Colonic mucosa (tissue), 4 donors: ENCODE results near the gene ALG9. TPM values are rescaled to one million over a fixed set of nuclear protein-coding genes. Genes with fewer than 3 reads are reported as not detected.
"Not testable (repeated sequence)": the region's sequence is repeated elsewhere in the genome, so short reads cannot be mapped to it uniquely, and the experiment has no call there.

Experiments used
- DNase-seq: peaks from one replicate; pipeline ENCODE4 v3.0.0-alpha.2; 2020
- H3K27ac ChIP-seq: fragments of 200-600 bp; one replicate; pipeline ENCODE4 v1.8.0; 2021
- H3K27me3 ChIP-seq: fragments of 200-600 bp; one replicate; pipeline ENCODE4 v1.8.0; 2021
- H3K36me3 ChIP-seq: fragments of 200-600 bp; one replicate; pipeline ENCODE4 v1.8.0; 2021
- H3K4me1 ChIP-seq: fragments of 200-600 bp; one replicate; pipeline ENCODE4 v1.8.0; 2021; ENCODE audit warnings: mild to moderate bottlenecking
- H3K4me3 ChIP-seq: fragments of 200-600 bp; one replicate; pipeline ENCODE4 v1.8.0; 2021
- H3K9ac ChIP-seq, 2 donors: one replicate each; pipeline ENCODE4 v1.7.0; 2013; ENCODE audit warnings: control low read depth in 2 of 2, low read depth in 2 of 2, low read length in 2 of 2
- H3K9me3 ChIP-seq: fragments of 200-600 bp; one replicate; pipeline ENCODE4 v1.8.0; 2021
- intact Hi-C: fragments of 100-400 bp; cut with DNase I; formaldehyde crosslinking; loops from one replicate; pipeline ENCODE4 v1.14.1; 2022
- total RNA-seq, 2 donors: library from RNA; stranded (reverse); fragmentation: NEBNext Ultra II Directional in 1 of 2; extraction: Animal tissue kit (Norgen Biotek cat#: 25700) in 1 of 2; gene quantifications; one replicate each; pipeline ENCODE4 v1.2.1, GENCODE V29; 2021
- TF ChIP-seq, protein P1 (sequence below): fragments of 200-600 bp; IDR thresholded peaks from one replicate; pipeline ENCODE4 v1.8.0; 2022; ENCODE audit warnings: antibody characterized with exemption, mild to moderate bottlenecking
- donor health status: healthy.
- donor health status: DM: no; HTN: no; CAD: no.
- donor health status: DM: no; HTN: no; CAD: no.

The ALG9 gene
- total RNA-seq, 2 donors from 2014 or later = 23.2 to 25.2 TPM

DNA sequence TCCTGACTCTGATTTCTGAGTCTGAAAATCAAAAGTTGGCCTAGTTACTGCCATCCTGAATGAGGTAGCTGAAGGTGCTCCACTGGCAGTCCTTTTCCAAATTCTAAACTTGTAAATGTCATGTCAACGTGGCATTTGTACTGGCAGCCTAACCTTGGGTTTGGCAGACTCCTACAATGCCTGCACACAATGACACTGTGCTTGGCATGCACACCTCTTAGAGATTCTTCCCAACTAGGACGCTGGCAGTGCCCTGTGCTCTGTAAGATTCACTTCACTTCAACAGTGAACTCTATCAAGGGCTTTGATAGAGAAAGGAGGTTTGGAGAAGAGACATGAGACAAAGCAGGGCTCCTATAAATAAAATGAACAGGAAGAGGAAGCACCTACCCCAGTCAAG is 83.3 kb downstream of the ALG9 start:
- H3K27ac ChIP-seq = no peak overlapping the region
- TF ChIP-seq, protein P1, sequence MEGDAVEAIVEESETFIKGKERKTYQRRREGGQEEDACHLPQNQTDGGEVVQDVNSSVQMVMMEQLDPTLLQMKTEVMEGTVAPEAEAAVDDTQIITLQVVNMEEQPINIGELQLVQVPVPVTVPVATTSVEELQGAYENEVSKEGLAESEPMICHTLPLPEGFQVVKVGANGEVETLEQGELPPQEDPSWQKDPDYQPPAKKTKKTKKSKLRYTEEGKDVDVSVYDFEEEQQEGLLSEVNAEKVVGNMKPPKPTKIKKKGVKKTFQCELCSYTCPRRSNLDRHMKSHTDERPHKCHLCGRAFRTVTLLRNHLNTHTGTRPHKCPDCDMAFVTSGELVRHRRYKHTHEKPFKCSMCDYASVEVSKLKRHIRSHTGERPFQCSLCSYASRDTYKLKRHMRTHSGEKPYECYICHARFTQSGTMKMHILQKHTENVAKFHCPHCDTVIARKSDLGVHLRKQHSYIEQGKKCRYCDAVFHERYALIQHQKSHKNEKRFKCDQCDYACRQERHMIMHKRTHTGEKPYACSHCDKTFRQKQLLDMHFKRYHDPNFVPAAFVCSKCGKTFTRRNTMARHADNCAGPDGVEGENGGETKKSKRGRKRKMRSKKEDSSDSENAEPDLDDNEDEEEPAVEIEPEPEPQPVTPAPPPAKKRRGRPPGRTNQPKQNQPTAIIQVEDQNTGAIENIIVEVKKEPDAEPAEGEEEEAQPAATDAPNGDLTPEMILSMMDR = no peak

GRCh38 chr11:111785886-111786412 is 85.4 kb downstream of the ALG9 start:
- intact Hi-C loops = no loop called here
- DNase-seq = no peak
- TF ChIP-seq, protein P1 = no peak

More for the DNA sequence above, 83.3 kb downstream of the ALG9 start:
- Histone ChIP-seq H3K36me3 (peaks cover 8% of the 10 kb centered on the region), H3K27me3 (no peaks in the 10 kb centered on the region), H3K4me3 (no peak overlapping the region), H3K4me1 (no peaks in the 10 kb centered on the region), H3K9me3 (no peaks in the 10 kb centered on the region), H3K9ac (no peak overlapping the region)
- DNase-seq = no peak
- intact Hi-C loops = no loop called here

DNA sequence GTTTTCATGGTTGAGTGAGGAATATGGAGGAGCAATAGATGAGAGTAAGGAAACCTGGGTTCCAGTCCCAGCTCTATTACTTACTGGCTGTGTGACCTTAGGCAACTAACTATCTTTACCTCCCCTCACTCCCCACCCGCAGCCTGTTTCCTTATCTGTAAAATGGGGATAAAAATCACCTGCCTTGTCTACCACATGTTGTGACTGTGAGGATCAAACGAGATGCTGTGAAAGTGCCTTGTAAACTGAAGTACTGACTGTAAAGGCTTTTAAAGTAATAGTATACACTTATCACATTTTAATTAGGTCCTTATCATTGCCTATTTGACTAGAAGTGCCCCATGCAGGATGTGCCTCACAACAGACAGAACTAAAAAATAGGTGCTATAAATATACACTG is 86.3 kb downstream of the ALG9 start:
- intact Hi-C loops = no loop called here
- Histone ChIP-seq H3K9me3 (no peaks in the 10 kb centered on the region), H3K36me3 (peaks cover 8% of the 10 kb centered on the region), H3K4me1 (no peaks in the 10 kb centered on the region), H3K9ac (no peak overlapping the region), H3K4me3 (no peak overlapping the region), H3K27ac (no peak overlapping the region), H3K27me3 (no peaks in the 10 kb centered on the region)
- TF ChIP-seq, protein P1 = no peak
- no peak for DNase-seq

More at GRCh38 chr11:111785886-111786412, 85.4 kb downstream of the ALG9 start:
- no peaks in the 10 kb centered on the region for H3K4me1 ChIP-seq
- no peak overlapping the region for H3K4me3 ChIP-seq
- H3K36me3 ChIP-seq = peaks cover 8% of the 10 kb centered on the region
- H3K27me3 ChIP-seq = no peaks in the 10 kb centered on the region
- no peak overlapping the region for H3K9ac ChIP-seq
- H3K27ac ChIP-seq = no peak overlapping the region
- no peaks in the 10 kb centered on the region for H3K9me3 ChIP-seq

- H3K4me1 ChIP-seq, H3K36me3 ChIP-seq, H3K27ac ChIP-seq, H3K9ac ChIP-seq, H3K4me3 ChIP-seq, H3K27me3 ChIP-seq, intact Hi-C loops, H3K9me3 ChIP-seq, DNase-seq: not testable (repeated sequence)
These were observed 87.1 kb downstream of the ALG9 start for GRCh38 chr11:111784311-111784710.

- Histone ChIP-seq H3K4me3 (no peak overlapping the region), H3K36me3 (peaks cover 8% of the 10 kb centered on the region), H3K4me1 (no peaks in the 10 kb centered on the region), H3K27me3 (no peaks in the 10 kb centered on the region), H3K9me3 (no peaks in the 10 kb centered on the region), H3K27ac (no peak overlapping the region), H3K9ac (no peak overlapping the region)
- intact Hi-C loops = no loop called here
- no peak for DNase-seq
- TF ChIP-seq, protein P1 = no peak
These were observed 89.2 kb downstream of the ALG9 start for GRCh38 chr11:111782109-111782741.

DNA sequence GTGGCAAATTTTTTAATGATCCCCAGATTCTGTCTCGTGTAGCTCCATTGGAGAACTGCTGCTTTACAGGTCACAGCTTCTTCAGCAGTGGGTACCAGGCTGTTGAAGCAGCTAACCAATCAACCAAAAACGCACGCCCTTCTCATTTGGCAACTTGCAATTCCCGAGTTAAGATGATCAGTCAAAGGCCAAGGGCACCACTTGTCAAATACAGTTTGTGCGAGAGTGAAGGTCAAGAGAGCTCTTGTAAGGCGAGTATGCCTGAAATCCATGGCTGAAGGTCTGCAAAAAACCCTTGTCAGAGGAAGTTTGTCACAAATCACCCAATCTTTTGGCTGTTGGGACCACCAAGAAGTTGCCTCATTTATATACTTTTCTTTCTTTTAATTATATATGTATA is 92.3 kb downstream of the ALG9 start:
- no peak overlapping the region for H3K9ac ChIP-seq
- intact Hi-C loops = loop anchor here (5.0 kb wide), 1 partner anchor 63 kb away; no protein-coding TSS in a partner anchor

More for the DNA sequence above, 92.3 kb downstream of the ALG9 start:
- Histone ChIP-seq H3K27me3 (no peaks in the 10 kb centered on the region), H3K27ac (no peak overlapping the region), H3K9me3 (no peaks in the 10 kb centered on the region), H3K4me3 (no peak overlapping the region), H3K4me1 (no peaks in the 10 kb centered on the region), H3K36me3 (no peaks in the 10 kb centered on the region)
- TF ChIP-seq, protein P1 = no peak
- DNase-seq = no peak
